Measurements from ENCODE around the gene PAPPA2.

Gene PAPPA2

DNA sequence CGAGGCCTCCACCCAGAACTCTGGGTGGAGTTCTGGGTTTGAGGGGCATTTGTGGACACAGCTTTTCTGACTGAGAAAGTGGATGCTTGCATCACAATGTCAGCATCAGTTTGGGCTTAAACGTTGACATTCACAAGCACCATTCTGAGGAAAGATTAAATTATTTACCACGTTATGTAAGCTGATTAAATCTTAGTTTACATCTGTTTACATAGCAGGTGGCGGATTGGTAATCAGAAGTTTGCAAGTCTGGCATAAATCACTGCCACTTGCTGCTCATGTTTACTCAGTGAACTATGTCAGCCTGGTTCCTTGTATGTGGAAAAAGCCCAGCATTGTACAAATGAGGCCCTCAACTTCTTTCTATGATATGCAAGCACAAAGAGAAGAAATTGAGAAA, 310.1 kb downstream of the PAPPA2 start:
- no peak for DNase-seq

DNA sequence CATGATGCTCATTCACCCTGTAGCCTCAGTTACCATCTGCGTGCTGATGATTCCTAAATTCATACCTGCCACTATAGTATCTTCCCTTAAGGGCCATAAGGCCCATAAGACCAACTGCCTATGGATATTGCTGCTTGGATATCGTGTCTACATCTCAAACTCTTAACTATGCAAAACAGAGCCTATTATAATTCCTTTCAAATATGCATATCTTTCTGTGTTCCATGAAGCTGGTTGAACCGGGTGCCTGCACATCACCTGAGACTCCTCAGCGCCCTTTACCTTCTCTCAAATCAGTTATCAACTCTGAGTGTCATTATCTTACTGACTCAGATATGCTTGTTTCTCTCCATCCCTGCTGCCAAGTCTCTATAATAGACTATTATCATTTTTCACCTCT, 311.2 kb downstream of the PAPPA2 start:
- no peak for DNase-seq

DNA sequence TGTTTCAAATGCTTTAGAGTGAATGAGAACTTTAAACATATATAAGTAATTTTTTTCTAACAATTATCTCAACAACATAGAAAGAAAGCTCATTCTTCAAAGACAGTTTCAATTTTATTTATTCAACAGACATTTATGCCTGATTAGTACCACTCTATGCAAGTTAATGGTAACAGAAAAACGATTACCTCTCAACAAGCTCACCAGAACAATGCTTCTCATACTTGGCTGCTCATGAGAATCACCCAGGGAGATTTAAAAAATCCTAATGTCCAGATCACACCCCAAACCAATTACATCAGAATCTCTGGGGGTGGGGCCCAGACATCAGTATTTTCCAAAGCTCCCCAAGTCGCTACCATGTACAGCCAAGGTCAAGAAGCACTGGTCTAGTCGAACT, 312.4 kb downstream of the PAPPA2 start:
- no peak for DNase-seq

- DNase-seq: no peak
These were observed 313.0 kb downstream of the PAPPA2 start for GRCh38 chr1:176775996-176776395.

DNA sequence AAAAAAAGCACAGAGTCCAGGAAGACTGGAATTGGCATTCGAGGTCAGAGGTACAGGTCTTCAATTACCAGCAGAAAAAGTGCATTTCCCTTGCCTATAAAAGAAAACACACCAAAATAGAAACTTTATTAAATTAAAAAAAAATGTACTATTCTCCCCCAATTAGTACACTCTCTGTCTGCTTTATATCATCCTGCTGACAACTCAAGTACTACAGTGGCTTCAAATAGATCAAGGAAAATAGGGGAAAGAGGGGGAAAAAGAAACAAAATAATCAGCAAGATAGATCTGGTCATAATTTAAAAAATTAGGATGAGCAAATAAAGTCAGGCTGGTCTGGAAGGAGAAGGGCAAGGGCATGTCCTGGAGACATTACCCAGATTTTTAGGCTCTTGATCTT, 315.1 kb downstream of the PAPPA2 start:
- no peak for DNase-seq

DNA sequence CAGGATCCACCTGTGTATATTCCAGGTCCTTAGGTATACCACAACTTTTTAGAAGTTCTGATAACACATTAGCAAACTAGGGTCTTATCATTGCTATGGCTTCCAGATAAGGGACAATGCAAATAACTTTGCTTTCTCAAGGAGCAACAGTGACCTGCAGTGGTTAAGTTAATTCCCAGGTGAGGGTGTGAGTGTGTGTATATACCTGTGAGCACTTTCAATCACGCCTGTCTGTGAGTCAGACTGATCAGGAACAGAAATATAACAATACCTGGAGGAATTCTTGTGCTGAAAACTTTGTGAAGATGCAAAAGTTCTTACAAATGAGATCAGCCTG, 317.0 kb downstream of the PAPPA2 start:
- no peak for DNase-seq

DNA sequence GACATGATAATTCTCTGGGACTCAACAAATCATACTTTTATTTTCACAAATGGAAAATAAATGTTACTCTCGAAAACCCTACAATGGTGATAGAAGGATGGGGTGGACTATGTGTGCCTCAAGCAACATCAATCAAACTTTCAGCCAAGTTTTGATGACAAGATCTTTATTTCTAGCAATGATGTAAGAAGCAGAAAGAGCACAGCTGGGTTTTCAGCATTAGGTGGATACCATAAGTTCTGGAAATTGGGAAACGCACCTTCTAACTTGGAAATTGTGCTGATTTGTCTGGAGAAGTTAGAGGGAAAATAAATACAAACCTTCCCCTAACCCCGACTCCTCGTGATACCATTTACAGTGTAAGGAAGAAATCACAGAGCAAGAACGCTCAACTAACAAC, 320.3 kb downstream of the PAPPA2 start:
- DNase-seq: no peak

- DNase-seq: no peak
These were observed 322.1 kb downstream of the PAPPA2 start for GRCh38 chr1:176785056-176785455.

- no peak for DNase-seq
These were observed 322.8 kb downstream of the PAPPA2 start for GRCh38 chr1:176785791-176786190.

GRCh38 chr1:176786274-176786673, 323.3 kb downstream of the PAPPA2 start:
- DNase-seq: no peak

GRCh38 chr1:176789571-176790090, 326.7 kb downstream of the PAPPA2 start:
- no peak for DNase-seq

DNA sequence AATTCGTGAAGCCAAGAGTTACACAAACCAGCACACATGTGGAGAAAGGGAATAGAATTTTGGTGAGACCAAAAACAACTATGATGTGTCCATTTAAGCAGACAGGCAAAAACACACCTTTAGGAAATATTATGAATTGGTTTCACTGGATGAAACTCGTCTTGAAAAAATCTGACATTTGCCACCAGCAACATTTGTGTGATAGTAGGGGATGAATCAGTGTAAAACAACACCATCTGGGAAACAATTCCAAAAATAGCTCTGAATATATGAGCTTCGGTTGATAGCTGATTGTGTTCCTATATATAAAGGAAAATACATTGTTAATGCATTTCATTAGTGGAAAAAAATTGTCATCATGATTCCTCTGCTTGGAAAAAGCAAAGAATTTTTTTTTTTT, 327.8 kb downstream of the PAPPA2 start:
- DNase-seq: no peak

DNA sequence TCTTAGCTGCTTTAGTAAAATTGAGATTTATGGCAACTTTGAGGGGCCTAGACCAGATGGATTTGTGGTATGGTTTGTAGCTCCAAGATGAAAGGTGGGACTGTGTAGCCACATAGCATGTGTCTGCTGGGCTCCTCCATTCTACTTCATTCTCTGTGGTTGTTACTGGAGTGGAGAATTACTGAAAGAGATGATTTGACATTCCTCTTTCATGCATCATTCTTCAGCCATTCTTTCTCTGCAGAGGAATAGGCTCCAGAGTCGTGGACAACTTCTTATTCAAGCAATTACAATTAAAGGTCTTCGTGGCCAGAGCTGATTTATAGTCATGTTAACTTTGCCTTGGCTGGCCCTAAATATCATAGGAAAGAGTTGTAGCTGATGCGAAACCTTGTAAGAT, 328.9 kb downstream of the PAPPA2 start:
- DNase-seq: no peak

DNA sequence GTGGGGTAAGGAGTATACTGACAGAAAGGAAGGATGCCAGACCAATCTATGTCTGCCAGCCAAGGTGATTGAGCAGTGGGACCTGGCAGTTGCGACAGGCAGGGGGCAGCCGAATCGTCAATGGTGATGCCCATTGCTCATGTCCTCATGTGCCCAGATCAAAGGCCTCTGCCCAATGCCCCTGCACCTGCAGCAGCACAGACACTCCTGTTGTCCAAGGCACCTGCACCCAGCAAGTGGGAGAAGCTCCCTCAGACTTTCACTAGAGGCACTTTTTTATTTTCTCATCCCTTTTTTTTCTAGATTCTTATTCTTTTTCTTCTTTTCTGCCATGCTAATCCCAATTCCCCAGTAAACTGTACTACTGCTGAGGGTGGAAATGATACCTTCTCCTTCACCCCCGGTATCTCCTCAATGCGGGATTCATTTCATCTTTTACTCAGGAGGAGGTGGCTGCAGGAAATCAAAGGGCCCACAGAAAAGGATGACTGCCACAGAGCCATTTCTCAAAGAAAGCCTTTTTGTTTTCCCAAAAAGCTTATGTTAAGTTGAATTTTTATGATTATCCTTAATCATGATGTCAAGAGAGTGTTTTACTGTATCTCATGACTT, 332.0 kb downstream of the PAPPA2 start:
- DNase-seq: no peak

GRCh38 chr1:176795929-176796328, 333.0 kb downstream of the PAPPA2 start:
- no peak for DNase-seq

- DNase-seq: no peak
These were observed 333.6 kb downstream of the PAPPA2 start for GRCh38 chr1:176796583-176796982.

- no peak for DNase-seq
These were observed 336.4 kb downstream of the PAPPA2 start for GRCh38 chr1:176799327-176799726.

- DNase-seq: no peak
These were observed 338.1 kb downstream of the PAPPA2 start for GRCh38 chr1:176800978-176801513.

- DNase-seq: no peak
These were observed 338.6 kb downstream of the PAPPA2 start for GRCh38 chr1:176801514-176802020.

DNA sequence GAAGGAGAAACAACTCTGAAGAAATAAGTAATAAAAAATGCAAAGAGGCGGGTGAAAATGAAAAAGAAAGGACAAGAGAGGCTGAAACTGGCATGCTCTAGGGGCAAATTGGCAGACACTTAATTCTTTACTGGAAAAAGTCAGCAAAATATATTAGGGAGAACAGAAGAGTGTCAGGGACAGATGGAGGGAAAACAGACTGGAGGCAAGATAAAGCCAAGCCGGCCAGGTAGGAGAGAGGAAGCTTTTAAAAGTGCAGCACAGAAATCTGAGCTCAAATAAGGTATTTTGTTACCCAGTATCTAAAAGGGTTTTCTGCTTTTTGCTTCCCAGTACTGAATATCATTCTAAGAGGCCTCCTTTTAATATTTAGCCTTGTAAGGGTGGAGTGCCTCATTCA, 339.3 kb downstream of the PAPPA2 start:
- no peak for DNase-seq

DNA sequence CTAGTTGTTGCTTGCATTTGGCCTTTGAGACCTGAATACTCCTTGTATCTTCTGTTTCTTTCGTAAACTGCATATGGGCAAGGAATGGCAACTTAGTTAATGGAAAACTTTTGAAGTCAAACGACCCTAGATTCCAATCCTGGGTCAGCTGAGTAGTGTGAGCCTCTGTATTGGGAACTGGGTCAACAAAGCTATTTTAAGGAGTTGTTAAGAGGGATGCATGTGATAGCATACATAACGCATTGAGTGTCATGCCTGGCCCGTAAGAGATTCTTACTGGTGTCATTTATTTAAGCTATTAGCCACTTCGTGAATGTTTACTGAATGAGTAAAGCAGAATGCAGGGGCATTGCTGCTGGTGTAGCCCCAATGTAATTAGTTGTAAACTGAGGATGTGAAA, 340.1 kb downstream of the PAPPA2 start:
- DNase-seq: no peak

- DNase-seq: no peak
These were observed 340.6 kb downstream of the PAPPA2 start for GRCh38 chr1:176803596-176803995.

GRCh38 chr1:176809292-176809691, 346.3 kb downstream of the PAPPA2 start:
- no peak for DNase-seq

DNA sequence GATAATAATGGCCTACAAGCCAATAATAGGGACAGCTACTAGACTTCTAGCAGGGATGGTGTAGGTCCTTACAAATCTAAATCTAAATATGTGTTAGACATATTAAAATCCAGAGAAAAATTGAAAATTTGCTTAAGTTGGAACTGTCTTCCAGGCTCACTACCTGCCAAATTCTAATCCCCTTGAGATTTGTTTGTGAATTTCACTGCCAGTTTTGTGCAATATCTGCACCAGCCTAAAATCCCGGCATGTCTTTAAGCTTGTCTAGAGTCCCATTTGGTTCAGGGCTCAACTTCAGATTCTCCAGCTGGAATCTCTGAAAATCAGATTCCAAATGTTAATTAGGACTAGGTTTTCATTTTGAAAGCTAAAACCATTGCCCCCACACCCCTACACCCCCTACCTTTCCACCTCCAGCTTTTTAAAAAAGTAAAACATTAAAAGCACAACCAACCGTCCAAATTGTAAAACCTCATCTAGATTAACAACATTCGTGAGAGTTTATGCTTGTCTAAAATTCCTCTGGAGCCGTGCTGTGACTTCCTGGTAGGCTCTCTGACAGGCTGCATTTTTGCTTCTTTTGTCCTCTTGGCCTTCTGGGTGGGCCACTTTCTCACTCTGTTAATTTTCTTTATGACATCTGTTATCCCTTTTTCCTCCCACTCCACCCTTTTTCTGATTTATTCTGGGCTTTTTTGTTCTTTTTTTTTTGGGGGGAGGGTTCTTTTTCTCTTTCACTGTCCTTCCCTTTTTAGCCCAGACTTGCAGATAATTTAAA, 348.7 kb downstream of the PAPPA2 start:
- no peak for DNase-seq

Data from activated CD4-positive, alpha-beta T cell treated with anti-CD3 and anti-CD28 coated beads, Interleukin-2, amount 50 U/mL, for 1 hour (primary cell).